ENCODE data around the gene GAPDH.
A peak's percentile ranks its signal among the peaks of the same experiment; 100 is the strongest.
"Not testable (repeated sequence)": the region's sequence is repeated elsewhere in the genome, so short reads cannot be mapped to it uniquely, and the experiment has no call there.

GAPDH gene

DNA sequence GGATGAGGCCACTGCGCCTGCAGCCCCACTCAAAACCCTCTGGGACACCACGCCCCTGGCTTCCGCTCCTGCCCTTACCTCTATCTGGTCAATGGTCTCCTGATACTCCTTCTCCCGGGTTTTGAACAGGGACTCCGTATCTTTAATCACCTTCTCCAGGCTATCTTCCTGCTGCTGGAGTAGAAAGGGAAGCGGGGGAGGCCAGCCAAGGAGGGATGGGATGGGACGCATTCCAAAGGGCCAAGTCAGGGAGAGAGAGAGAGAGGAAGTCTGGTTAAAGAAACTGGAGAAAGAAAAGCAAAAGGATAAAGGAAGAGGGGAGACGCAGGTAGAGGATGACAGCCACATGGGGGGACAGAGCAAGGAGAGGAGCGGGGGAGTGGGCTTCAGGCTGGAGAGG lies 13.7 kb downstream of the GAPDH start:
- DNase-seq, result no peak

DNA sequence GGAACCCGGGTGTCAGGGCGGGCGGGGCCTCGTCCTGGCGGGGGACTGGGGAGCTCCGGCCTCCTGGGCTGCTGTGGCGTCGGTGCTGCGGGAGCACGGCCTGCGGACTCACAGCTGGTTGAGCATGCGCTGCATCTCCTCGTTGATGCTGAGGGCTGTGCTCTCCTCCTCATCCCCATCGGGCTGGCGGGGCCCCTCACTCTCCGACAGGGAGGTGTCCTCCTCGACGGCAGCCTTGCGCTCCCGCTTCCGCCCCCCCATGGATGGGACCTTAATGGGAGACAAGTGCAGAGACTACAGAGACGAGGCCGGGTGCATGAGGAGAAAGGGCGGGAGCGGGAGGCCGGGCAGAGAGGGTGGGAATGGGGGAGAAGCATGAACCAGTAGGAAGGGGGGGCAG lies 14.2 kb downstream of the GAPDH start:
- no peak for DNase-seq

DNA sequence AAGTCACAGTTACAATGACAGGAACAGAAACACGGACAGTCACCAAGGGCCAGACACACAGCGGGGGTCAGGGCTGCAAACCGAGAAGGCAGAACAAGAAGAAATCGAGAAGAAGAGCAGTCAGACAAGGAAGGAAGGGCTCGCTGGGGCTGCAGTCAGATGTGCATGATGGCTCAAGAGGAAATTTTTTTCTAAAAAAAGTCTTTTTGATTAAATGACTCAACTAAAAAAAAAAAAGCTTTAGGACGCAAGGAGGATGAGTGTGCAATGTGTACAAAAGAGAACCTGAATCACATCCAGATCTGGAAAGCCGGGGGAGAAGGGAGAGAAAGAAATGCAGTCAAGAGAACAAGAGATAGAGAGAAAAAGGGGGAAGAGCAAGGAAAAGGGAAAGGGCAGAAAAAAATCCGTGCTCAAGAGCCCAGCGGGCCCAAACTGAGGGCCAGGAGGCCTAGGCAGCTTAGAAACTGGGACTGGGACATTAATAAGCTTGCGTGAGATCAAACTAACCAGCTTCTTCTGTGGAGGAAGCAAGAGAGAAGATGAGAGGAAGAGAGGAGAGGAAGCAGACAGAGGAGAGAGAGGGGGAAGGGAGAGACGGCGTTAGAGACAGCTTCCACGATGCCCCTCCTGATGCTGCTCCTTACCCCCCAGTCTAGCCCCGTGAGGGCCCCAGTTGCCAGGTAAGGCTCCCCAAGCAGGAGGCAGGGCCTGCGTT lies 14.8 kb downstream of the GAPDH start:
- DNase-seq, result no peak

DNA sequence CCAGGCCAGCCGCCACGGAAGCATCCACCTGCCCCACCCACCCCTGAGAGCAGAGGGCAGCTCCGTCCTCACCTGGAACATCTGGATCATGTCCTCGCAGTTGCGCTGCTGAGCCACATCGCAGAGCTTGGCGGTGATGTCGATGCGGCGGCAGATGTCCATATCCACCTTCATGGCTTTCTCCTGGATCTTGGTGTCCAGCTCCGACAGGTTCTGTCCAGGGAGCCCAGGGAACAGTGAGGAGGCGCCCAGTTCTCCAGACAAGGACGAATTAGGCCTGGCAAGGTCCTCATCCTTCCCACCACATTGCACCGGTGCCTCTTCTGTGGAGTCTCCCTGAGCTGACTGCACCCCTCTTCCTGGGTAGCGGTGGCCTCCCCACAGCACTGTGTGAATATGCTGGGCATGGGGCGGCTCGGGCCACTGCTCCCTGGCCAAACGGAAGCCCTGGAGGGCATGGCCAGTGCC lies 15.4 kb downstream of the GAPDH start:
- no peak for DNase-seq

DNA sequence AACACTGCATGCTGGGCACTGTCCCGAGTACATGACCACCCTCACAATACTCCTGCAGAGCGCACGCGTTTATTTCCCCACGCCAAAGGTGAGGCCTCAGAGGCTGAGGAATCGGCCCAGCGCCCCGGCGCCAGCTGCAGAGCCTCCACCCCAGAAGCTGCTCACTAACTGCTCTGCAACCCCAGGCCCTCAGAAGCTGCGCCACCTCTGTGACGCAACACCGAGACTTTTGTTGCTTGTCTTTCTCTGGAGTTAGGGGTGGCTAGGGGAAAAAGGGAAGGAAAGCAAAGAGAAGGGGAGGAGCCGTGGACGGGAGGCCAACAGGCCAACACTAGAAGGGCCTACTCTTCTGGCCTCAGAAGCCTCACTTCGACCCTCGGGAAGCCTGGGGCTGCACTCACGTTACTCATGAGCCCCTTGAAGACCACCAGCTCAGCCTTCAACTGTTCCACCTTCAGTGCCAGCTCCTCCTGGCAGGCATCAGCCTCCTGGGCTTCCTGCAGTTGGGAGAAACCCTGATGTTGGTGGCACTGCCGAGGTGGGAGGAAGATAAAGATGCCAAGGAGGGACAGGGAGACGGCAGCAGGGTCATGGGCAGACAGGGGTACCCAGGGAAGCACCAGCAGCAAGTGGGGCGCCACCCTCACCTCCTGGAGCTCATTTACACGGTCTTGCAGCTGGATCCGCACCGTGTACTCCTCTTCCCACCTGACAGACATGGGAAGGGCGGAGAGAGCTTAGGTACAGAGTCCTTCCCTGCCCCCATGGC lies 16.2 kb downstream of the GAPDH start:
- DNase-seq, result no peak

DNA sequence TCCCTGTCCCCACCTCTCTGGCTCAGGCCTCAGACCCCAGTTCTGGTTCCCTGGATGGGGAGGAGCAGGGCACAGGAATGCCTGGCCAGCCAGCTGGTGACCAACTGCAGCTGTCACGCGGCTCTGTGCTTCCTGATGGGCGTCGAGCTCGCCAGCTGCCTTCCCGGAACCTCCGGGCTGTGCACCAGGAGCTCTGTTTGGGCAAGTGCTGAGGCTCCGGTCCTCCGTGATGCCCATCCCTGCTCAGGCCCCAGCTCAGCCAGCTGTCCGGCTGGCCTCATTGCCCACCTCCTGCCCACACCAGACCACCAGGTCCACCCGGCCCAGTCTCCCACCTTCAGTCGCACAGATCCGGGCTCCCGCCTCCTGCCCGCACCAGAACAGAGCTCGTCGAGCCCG lies 16.7 kb downstream of the GAPDH start:
- DNase-seq, result no peak

DNA sequence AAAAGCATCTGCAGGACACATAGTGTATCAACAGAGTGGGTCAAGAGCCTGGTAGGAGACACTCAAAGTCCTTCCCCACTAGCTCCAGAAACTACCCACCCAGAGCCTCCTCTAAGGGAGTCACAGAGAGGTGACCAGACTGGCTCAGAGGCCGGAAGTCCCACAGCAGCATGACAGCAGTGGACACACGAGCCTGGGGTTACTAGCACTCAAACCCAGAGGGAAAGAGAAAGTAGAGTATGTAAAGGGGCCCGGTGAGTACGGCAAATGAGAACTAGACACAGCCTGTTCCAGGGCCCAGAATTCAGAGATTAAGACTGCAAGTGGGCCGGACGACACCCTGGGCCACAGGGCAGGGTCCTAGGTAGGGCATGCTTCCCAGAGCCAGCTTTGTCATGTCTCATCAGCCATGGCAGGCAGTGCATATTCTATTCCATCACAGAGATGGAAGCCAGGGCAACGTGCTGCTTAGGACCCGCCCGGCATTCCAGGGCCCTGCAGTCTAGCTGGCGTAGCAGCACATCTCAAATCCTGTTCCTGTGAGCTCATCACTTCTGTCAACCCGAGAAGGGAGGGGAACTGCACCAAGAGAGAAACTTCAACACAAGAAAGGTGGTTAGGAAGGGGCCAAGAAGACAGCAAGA lies 17.3 kb downstream of the GAPDH start:
- no peak for DNase-seq

DNA sequence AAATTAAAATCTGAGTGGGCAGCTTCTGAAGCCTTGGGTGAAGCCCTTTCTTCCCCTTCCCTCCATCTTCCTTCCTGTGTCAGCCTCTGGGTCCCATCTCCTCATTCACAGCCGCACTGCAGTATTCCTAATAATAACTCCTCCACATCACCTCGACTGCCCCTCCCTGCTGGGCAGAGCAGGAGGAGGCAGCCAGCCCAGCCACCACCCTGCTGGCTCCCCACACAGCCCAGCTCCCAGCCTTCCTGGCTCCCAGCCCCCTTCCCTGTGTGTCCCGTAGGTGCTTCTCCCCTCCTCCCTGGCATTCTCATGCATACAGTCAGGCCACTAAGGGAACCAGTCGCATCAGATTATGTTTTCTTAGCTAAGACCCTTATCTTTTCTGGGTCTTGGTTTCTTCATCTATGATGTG lies 17.8 kb downstream of the GAPDH start:
- DNase-seq, result no peak

DNA sequence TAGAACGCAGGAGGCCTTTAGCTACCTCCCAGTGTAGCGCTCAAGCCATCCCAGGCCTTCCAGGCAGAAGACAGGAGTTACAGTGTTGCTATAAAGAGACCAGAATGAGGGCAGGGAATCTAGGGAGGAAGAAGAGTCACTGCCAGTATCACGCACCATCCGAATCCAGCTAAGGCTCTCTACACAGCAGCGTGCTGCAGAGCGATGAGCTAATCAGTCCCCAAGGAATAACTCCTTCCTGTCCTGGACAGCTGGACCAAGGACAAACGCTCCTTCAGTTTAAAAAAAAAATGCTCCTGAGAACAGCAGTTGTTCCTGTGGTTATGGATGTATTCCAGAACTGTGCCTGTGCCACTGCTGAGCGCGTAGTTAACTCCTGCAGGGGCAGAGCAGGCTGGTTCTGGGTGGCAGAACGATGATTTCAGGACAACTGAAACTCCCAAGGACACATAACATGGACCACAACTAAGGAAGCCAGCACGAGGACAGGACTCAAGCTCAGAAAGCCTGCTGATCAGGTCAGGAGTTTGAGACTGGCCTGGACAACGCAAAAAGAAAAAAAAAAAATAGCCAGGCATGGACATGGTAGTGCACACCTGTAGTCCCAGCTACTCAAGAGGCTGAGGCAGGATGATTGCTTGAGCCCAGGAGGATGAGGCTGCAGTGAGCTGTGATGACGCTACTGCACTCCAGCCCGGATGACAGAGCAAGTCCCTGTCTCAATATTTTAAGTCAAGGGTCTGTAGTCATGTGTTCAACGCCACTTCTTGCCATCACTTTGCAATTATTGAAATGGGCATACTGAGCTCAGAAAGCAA lies 18.9 kb downstream of the GAPDH start:
- no peak for DNase-seq

DNA sequence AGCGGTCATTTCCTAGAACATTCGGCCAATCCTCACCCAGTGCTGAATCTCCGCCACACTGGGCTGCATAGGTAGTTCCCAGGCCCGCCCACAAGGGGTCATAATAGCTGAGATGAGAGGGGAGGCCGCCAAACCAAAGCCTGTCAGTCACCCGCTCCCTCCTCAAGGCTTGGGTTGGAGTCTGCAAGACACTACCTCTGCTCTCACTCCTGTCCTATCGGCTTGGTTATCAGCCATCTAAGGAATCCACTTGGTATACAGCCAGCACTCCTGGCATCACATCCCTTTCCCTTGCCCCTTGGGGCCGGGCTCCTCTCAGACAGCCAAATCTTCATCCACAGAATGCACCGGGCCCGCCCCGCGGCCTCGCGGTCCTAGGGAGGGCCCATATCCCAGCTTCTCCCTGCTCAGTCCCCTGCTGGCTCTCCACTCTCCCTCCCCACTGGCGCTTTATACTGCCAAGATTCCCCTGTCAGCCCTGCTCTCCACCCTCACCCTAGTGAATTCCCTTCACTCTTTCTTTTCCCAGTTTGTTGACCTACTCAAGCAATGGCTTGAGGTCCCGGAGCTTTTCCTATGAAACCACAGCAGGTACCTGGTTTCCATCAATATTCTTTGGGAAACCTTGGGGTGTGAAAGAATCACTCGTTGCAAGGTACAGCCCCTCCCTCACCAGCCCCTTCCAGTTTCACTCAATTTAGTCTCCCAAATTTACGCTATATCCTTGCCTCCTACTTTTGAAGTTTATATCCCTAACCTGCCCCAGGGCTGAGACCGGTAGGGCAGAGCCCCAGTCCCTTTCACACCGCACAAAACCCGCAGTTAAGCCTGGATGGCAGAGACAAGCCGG lies 20.1 kb downstream of the GAPDH start:
- DNase-seq, result no peak

DNA sequence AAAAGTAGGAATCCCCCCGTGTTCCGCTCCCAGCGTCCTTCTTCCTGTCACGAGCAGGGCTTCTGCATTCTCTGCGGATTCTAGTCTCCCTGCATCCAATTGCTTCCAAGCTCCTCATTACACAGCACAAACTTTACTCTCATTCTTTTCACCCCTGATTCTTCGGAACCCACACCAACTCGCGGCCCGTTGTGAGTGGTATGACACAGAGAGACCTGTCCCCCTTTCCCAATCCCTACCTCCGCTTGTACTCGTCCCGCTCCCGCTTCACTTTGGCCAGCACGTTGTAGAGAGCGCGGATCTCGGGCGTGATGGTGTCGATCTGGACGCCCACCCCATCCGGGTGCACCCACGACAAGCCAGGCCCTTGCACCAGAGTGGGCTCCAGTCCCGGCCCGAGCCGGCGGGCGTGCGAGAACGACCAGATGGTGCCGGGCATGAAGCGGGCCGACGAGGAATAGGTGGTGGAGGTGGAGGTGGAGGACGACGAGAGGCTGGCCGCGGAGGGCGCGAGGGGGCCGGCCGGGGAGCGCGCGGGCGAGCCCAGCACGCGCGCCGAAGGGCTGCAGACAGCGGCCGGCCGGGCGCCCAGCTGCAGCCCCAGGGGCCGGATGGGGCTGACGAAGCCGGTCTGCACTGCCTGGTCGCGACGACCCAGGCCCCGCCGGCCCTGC lies 20.8 kb downstream of the GAPDH start:
- DNase-seq, result no peak

DNA sequence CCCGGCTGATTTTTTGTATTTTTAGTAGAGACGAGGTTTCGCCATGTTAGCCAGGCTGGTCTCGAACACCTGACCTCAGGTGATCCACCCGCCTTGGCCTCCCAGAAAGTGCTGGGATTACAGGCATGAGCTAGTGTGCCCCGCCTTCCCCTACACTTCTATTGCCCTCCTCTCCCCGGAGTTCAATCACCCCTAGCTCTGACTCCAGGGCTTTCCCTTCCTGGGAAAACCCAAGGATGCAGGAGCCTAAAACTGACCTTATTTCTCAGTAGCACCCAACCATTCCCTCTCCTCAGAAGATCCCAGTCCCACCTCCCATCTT lies 22.1 kb downstream of the GAPDH start:
- not testable (repeated sequence) for DNase-seq

DNA sequence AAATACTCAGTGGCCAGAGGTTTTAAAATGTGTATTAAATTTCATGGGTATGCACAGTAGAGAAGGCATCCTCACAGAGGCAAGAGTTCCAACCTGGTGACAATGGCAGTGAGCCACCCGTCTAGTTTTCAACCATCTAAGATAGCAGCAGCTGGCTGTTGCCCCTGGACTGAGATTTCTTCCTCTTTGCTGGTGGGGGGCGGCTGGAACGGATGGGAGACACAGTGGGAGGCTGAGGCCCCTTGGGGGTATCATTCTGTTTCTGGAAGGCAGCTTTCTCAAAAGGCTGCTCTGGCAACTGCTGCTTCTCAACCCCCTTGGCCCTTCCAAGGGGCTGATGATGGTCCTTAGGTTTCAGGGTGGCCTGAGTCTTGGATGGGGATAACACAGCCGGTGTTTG lies 22.5 kb downstream of the GAPDH start:
- DNase-seq, result no peak

DNA sequence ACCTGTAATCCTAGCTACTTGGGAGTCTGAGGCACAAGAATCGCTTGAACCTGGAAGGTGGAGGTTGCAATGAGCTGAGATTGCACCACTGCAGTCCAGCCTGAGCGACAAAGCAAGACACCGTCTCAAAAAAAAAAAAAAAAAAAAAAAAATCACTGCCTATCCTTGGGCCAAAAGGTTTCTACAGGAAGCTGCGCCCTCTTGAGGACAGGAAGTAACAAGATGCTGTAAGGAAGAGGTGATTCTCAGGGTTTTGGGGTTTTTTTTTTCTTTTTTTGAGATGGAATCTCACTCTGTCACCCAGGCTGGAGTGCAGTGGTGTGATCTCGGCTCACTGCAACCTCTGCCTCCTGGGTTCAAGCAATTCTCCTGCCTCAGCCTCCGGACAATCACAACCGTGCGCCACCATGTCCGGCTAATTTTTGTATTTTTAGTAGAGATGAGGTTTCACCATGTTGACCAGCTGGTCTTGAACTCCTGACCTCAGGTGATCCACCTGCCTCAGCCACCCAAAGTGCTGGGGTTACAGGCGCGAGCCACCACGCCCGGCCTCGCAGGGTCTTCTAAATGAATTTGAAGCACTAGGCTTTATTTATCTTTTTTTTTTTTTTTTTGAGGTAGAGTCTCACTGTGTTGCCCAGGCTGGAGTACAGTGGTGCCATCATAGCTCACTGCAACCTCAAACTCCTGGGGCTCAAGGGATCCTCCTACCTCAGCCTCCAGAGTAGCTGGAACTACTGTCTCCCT lies 23.9 kb downstream of the GAPDH start:
- not testable (repeated sequence) for DNase-seq

DNA sequence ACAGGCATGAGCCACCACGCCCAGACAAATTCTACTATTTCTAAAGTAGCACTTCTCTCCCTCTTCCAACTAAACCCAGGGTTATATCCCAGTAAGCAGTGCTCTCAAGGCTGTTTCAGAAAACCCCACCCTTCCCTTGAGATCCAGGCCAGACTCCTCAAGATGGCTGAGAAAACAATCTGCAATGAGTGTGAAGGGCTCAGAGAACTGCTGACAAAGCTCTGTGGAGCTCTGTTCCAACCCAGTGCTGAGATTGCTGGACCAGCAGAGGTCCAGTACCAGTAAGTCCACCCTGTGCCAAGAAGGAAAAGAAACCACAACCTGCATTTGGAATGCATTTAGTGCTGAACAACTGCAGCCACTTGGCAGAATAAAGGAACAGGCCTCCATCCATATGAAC lies 25.2 kb downstream of the GAPDH start:
- no peak for DNase-seq

DNA sequence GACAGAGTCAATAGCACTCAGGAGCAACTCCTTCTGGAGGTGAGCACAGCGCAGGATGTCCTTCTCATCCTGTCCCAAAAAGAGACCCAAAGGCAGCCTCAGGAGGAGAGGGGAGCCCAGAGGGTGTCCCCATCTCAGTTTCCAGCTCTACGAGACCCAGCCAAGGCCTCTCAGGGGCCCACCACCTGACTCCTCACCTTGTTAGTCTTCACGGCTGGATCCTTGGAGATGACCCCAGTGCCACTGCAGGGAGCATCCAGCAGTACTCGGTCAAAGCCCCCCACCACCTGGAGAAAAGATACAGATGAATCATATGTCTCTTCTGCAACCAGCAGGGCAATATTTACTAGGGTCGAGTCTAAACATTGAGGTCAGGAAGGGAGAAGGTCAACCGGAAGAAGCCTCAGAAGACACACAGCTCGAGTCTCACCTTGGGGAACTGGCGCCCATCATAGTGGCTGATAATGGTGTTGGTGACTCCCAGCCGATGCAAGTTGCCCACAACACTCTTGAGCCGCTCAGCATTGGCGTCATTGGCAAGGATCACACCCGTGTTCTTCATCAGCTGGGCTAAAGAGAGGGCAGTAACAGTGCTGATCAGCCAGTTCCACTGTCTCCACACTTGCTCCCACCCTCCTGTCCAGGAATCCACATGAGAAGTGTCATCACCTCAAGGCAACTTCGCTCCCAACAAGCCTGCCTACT lies 26.3 kb downstream of the GAPDH start:
- no peak for DNase-seq

DNA sequence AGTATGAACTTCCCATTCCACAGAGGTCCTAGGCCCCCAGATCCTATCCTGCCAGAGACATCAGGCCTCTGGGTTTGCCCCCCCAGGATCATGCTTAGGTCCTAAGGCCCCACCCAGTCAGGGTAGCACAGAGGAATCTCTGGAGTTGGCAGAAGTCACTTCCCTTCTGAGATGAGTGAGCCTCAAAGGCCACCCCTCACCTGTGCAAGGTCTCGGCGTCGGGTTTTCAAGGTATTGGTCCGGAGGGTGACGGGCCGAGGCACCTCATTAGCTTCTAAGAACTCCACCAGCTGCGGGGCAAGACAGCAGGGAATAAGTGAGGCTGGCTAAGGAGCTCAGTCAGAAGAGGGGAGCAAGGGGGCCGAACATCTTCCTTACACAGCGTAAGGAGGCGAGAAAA lies 28.6 kb downstream of the GAPDH start:
- no peak for DNase-seq

DNA sequence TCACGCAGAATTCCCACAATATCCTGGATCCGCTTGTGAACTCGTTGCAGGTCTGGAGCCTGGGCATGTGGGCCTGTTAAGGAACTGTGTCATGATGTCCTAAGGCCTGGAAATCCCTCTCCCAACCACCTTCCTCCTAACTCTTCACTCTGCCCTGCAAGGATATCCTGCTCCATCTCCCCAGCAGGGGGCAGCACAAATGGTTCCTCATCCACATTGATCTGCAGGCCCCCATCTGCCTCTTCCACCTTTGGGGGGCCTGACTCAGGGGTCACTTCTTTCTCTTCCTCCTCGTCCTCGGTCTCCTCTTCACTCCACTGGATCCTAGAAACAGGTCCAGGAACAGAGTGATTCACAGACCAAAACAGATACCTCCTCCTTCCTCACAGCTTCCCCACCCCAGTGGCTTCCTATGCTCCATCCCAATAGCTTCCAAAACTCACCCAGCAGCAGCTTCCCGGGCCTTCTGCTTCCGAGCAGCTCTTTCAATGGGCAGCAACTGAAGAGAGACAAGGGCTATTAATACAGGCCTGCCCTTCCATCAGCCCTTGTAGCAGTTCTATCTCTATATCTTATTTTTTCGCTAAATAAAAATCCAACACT lies 29.2 kb downstream of the GAPDH start:
- peak; percentile 15 for DNase-seq

DNA sequence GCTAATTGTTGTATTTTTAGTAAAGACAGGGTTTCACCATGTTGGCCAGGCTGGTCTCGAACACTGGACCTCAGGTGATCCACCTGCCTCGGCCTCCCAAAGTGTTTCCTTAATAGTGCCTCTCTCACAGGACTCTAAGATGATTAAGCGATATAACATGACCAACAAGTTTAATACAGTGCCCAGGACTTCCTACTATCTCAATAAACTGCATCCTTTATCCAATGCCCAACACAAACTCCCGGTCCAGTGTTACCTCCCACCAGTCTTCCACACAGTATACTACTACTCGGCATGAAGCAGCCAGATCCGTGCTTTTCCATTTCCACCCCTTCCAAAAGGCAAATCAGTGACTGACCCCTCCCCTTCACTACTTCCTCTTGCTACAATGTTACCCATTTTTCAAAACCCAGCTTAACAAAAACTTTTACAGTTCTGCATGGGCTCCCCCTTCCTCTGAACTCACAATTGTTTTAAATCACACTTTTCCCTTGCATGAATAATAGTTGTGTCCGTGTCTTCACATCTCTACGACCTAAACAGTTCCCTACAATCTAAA lies 32.9 kb downstream of the GAPDH start:
- DNase-seq, result no peak

DNA sequence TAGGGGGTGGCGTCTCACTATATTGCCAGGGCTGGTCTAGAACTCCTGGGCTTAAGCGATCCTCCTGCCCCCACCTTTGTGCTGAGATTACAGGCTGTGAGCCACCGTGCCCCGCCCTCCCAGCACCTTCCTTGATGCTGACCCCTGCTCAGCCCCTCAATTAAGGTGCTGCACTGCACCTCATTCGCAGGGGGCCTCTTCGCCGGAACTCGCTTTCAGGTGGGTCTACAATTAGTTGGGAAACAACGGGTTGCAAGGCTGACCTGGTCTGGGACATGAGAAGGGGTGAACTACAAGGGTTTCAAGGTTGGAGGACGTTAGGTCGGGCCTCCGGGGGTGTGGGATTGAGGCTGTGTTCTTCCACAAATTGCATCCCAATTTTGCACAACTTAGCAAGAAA lies 35.0 kb downstream of the GAPDH start:
- DNase-seq, result no peak

Measured in COR-L47 (cell line).